ENCODE results near the gene PCF11. TPM values are rescaled to one million over a fixed set of nuclear protein-coding genes. Genes with fewer than 3 reads are reported as not detected.
"Not testable (repeated sequence)": the region's sequence is repeated elsewhere in the genome, so short reads cannot be mapped to it uniquely, and the experiment has no call there.

The PCF11 gene
- 22.2 TPM for polyA plus RNA-seq (2013, experiment 1 of 2; ENCODE audit: insufficient read length)
- polyA plus RNA-seq (2013, experiment 2 of 2; ENCODE audit: insufficient read length), result 21.6 TPM

- no peak for DNase-seq
Measured at GRCh38 chr11:83156996-83157593, at the start of gene PCF11. Gene PCF11 (plus strand): TSS chr11:83157131. CDS start chr11:83157440, 309 bp downstream.

DNA sequence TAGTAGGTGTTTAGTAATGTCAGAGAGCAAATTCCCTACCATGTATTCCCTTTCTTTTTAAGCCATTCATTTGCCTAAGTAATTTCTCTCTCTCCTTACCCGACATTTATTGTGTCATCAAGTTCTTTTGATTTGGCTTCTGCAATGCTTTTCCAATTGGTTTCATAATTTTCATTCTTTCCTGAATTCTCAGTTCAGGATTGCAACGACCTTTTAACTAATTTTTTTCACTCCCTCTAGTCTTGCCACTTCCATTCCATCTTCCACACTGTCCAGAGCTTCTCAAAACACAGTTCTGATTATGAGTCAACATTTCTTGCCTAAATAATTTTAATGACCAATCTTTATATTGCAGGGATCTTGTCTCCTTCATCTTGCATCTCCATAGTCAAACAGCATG, 44.0 kb upstream of the PCF11 start:
- no peak for DNase-seq

- no peak for DNase-seq
Measured at GRCh38 chr11:83115026-83115425, 41.9 kb upstream of the PCF11 start.

DNA sequence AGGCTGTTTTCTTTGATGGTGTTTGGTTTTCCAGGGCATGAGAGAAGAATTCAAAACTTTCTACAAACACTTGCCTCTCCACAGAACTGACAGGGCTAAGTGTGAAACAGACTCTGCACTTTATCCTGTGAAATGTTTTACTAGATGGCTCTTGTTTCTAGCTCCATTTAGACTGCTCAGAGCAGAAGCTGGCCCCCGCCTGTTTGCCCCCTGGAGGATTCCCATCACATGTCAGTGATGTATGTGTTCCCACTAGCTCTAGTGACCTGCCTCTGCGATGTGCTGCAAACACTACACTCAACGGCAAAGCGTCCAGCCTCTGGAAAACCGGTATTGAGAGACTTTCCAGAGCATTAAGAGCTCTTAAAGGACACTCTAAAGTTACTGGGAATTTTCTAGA, 41.4 kb upstream of the PCF11 start:
- no peak for DNase-seq

- no peak for DNase-seq
Measured at GRCh38 chr11:83116015-83116641, 40.8 kb upstream of the PCF11 start.

GRCh38 chr11:83118814-83119213, 38.1 kb upstream of the PCF11 start:
- no peak for DNase-seq

DNA sequence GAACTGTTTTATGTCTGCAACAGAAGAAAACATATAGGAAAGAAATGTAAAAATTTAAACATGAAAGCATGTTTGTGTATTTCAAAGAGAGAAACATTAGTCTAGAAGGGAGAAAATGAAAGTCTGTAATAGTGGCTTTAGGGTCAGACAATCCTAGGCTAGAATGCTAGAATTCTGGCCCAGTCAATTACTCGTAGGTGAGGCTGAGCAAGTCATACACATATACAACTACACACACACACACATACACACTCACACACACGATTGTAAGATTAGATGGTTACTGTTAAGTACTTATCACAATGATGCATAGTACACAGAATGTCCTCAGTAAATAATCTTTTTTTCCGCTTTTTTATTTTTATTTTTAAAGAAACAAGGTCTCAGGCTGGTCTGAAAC, 37.7 kb upstream of the PCF11 start:
- no peak for DNase-seq

GRCh38 chr11:83120327-83120726, 36.6 kb upstream of the PCF11 start:
- peak; percentile 52 for DNase-seq

DNA sequence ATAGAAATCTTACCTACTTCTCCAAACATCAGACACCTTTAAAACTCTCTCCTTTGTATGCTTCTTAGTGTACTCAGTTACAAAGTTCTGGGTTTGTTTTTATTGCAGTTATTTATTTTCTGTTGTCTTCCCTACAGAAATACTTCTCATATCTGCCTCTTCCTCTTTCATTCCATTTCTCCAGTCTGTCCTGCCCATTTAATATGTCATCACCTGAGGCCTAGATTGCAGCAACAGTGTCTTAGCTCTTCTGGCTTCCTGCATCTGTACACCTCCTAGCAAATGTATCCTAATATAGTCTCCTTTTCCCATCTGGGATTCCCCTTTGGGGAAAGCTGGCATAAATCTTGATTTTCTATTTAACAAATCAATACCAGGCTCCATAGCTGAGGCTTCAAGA, 34.9 kb upstream of the PCF11 start:
- no peak for DNase-seq

DNA sequence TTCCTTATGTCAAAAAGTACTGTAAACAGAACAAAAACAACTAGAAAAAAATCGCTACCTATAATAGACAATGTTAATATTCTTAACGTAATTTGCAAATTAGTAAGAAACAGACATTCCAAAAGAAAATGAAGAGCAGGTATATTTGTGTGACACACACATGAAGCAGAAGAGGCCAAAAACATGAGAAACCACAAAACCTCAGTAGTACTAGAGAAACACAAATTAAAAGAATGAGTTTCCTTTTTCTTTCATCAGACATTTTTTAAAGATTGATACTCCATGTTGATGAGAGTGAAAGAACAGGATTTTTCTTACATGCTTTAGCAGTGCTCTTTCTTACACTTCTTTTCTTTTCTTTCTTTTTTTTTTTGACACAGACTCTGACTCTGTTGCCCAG, 34.2 kb upstream of the PCF11 start:
- no peak for DNase-seq

GRCh38 chr11:83124636-83125424, 32.1 kb upstream of the PCF11 start:
- DNase-seq, result no peak

DNA sequence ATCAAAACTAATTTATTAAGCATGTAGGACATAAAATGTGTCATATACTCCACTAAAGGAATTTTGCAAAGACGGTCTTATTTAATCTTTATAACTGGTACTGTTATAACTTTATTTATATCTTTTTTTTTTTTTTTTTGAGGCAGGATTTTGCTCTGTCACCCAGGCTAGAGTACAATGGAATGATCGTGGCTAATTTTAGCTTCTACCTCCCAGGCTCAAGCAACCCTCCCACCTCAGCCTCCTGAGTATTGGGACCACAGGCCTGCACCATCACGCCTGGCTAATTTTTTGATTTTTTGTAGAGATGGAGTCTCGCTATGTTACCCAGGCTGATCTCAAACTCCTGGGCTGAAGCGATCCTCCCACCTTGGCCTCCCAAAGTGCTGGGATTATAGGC, 31.4 kb upstream of the PCF11 start:
- no peak for DNase-seq

GRCh38 chr11:83127310-83127637, 29.7 kb upstream of the PCF11 start:
- no peak for DNase-seq

DNA sequence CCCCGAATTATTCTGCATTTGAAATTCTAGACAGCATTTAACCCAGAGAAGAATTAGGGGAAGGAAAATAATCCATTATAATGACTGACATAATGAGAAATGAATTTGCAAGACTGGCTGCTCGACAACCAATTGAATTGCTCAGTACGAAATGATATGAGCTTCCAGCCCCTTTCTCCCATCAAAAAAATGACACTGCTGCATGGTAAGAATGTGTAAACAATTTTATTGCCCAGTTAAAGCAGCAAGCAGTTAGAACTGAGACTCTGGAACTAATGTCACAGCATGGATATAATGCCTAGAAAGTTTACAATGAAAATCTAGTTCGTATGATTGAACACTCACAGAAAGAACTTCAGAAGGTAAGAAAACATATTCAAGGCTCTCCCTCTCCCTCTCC, 24.7 kb upstream of the PCF11 start:
- no peak for DNase-seq

DNA sequence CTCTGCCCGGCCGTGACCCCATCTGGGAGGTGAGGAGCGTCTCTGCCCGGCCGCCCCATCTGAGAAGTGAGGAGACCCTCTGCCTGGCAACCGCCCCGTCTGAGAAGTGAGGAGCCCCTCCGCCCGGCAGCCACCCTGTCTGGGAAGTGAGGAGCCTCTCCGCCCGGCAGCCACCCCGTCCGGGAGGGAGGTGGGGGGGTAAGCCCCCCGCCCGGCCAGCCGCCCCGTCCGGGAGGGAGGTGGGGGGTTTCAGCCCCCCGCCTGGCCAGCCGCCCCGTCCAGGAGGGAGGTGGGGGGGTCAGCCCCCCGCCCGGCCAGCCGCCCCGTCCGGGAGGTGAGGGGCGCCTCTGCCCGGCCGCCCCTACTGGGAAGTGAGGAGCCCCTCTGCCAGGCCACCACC, 23.7 kb upstream of the PCF11 start:
- DNase-seq, result not testable (repeated sequence)

- no peak for DNase-seq
Measured at GRCh38 chr11:83139310-83139709, 17.6 kb upstream of the PCF11 start.

DNA sequence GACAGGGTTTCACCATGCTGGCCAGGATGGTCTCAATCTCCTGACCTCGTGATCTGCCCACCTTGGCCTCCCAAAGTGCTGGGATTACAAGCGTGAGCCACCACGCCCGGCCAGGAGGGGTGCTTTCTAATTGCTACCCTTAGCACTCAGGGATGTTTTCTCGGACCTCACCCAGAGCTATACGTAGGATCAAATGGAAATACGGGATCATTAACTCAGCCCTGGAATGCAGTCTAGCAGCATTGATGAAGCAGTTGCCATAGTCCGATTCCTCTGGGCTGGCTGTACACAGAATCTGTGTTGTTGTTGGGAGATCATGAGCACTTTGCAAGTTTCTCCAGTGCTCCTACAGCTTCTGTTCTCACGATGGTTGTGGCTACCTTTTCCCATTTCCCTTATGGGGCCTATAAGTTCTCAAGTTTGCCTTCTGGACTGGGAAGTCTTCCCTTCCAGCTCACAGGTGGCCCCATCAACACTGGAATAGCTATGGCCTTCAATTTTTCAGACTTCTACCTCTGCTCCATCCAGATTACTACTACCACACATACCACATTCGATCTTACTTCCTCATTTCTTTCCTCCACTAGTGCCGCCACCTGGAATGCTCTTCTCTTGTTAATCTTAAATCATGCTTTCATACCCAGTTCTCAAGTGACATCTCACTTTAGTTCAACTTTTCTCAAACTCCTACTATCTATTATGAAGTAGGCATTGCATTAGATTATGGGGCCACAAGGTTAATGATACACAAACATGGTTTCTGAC, 16.1 kb upstream of the PCF11 start:
- DNase-seq, result no peak

DNA sequence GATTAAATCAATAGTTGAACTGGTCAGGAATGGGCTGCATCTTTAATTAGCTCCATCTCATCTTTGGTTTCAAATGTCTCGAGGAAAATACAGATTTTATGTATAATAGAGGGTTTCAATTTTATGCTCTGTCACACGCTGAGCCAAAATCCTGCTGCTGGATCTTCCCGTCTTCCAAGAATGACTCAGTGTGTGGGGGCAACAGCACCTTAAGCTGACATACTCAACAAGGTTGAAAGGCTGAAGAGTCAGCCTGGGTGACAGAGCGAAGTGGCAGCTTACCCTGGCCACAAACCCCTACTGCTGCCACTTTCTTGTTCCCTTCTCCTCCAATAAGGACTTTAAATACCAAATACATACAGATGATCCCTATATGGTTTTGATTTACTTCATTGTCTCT, 9.0 kb upstream of the PCF11 start:
- peak; percentile 3 for DNase-seq

GRCh38 chr11:83150450-83150849, 6.5 kb upstream of the PCF11 start:
- DNase-seq, result no peak

DNA sequence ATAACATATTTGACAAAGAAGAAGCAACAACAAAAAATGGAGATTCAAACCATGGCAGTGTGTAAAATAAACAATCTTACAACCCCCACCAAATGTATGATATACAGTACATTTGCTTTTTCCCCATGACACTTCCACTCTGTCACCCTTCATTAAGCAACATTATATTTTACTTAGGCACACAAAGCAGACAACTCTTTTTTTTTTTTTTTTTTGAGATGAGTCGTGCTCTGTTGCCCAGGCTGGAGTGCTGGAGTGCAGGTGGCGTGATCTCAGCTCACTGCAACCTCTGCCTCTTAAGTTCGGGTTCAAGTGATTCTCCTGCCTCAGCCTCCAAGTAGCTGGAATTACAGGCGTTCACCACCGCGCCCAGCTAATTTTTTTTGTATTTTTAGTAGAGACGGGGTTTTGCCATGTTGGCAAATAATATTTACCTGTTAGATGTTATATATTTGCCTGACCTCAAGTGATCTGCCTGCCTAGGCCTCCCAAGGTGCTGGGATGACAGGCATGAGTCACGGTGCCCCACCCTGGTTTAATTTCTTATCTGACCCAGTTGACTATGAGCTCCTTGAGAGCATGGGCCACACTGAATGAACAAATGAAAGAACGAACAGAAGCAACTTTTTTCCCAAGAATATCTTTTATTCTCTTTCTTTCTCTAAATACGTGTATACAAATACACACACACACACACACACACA, 5.5 kb upstream of the PCF11 start:
- no peak for DNase-seq

DNA sequence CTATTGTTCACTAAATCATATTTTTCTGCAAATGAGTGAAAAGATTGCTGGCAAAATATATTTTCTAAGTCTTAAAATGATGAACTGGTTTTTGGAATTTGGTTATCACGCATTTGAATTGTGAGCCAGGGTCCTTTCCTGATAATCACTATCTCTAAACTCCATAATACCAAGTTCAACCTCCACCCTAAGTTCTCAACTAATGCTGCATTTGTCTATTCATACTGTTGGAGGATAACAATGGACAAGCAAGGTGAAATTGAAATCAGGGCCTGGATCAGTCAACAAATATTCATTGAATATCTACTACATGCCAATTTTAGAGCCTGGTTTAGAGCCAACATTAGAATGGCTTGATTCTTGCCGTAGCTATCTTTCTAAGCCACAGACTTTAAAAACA, 4.7 kb upstream of the PCF11 start:
- no peak for DNase-seq

- no peak for DNase-seq
Measured at GRCh38 chr11:83153764-83154163, 3.2 kb upstream of the PCF11 start.
